T-helper 2 cell treated with Interferon-gamma antibody and Interleukin-4, amounts not matched to agents 5 μg/mL and 100 μg/mL, for 36 hours (primary cell): ENCODE measurements around the gene HM13.
A peak's percentile ranks its signal among the peaks of the same experiment; 100 is the strongest.
"Not testable (repeated sequence)": the region's sequence is repeated elsewhere in the genome, so short reads cannot be mapped to it uniquely, and the experiment has no call there.

ENCODE experiments used
- DNase-seq: peaks from one replicate; pipeline ENCODE4 v3.0.0; 2021; ENCODE audit warnings: low spot score
- H3K27ac Mint-ChIP-seq: one replicate; pipeline ENCODE4 v1.8.0; 2021; ENCODE audit warnings: mild to moderate bottlenecking, mixed read lengths
- H3K27me3 Mint-ChIP-seq: one replicate; pipeline ENCODE4 v1.8.0; 2021; ENCODE audit warnings: low read depth, mixed read lengths
- H3K36me3 Mint-ChIP-seq: one replicate; pipeline ENCODE4 v1.8.0; 2021; ENCODE audit warnings: low read depth, mixed read lengths
- H3K4me1 Mint-ChIP-seq: one replicate; pipeline ENCODE4 v1.8.0; 2021; ENCODE audit warnings: low read depth, mixed read lengths
- H3K4me3 Mint-ChIP-seq: one replicate; pipeline ENCODE4 v1.8.0; 2022; ENCODE audit warnings: mild to moderate bottlenecking, moderate library complexity, mixed read lengths
- H3K9me3 Mint-ChIP-seq: one replicate; pipeline ENCODE4 v1.8.0; 2021; ENCODE audit warnings: mixed read lengths

HM13 gene

GRCh38 chr20:31514154-31515071 lies at the start of gene HM13:
HM13 (plus strand) TSS chr20:31514442; CDS start chr20:31514552, 110 bp downstream.
- peaks cover 4% of the 10 kb centered on the region for H3K36me3 Mint-ChIP-seq
- H3K27me3 Mint-ChIP-seq, result no peaks in the 10 kb centered on the region
- peaks cover 8% of the 10 kb centered on the region for H3K4me1 Mint-ChIP-seq
- peak within 1 kb of the TSS; percentile 77 for H3K27ac Mint-ChIP-seq
- H3K4me3 Mint-ChIP-seq, result peak within 1 kb of the TSS; percentile 73
- peak; percentile 88 for DNase-seq
- no peaks in the 10 kb centered on the region for H3K9me3 Mint-ChIP-seq

- H3K9me3 Mint-ChIP-seq, H3K36me3 Mint-ChIP-seq, H3K4me1 Mint-ChIP-seq, DNase-seq, H3K27ac Mint-ChIP-seq, H3K4me3 Mint-ChIP-seq: not testable (repeated sequence)
- peaks cover 21% of the 10 kb centered on the region for H3K27me3 Mint-ChIP-seq
Observed at GRCh38 chr20:31470946-31471345, 43.3 kb upstream of the HM13 start.

GRCh38 chr20:31472395-31473330 lies 41.6 kb upstream of the HM13 start:
- Mint-ChIP-seq H3K4me1 (no peaks in the 10 kb centered on the region), H3K27me3 (peaks cover 38% of the 10 kb centered on the region), H3K9me3 (no peaks in the 10 kb centered on the region), H3K36me3 (no peaks in the 10 kb centered on the region), H3K27ac (no peak overlapping the region), H3K4me3 (no peak overlapping the region)
- no peak for DNase-seq

- Mint-ChIP-seq H3K36me3 (no peaks in the 10 kb centered on the region), H3K27me3 (peaks cover 40% of the 10 kb centered on the region), H3K4me1 (no peaks in the 10 kb centered on the region), H3K4me3 (no peak overlapping the region), H3K27ac (no peak overlapping the region), H3K9me3 (no peaks in the 10 kb centered on the region)
- no peak for DNase-seq
Observed at GRCh38 chr20:31473331-31474096, 40.7 kb upstream of the HM13 start.

GRCh38 chr20:31474097-31474436 lies 40.2 kb upstream of the HM13 start:
- Mint-ChIP-seq H3K9me3 (no peaks in the 10 kb centered on the region), H3K4me1 (no peaks in the 10 kb centered on the region), H3K27ac (no peak overlapping the region), H3K4me3 (no peak overlapping the region), H3K36me3 (no peaks in the 10 kb centered on the region), H3K27me3 (peaks cover 40% of the 10 kb centered on the region)
- DNase-seq, result no peak

GRCh38 chr20:31474758-31475427 lies 39.3 kb upstream of the HM13 start, which contains the start of the genes DEFB124 and REM1:
DEFB124 (minus strand) TSS chr20:31475127; CDS start chr20:31473013, 2,114 bp downstream.
REM1 (plus strand) TSS chr20:31475288; CDS start chr20:31476446, 1,158 bp downstream.
- H3K4me1 Mint-ChIP-seq, result no peaks in the 10 kb centered on the region
- H3K27ac Mint-ChIP-seq, result no peak within 1 kb of the TSS
- H3K4me3 Mint-ChIP-seq, result no peak within 1 kb of the TSS
- no peak for DNase-seq
- H3K36me3 Mint-ChIP-seq, result no peaks in the 10 kb centered on the region
- no peaks in the 10 kb centered on the region for H3K9me3 Mint-ChIP-seq
- H3K27me3 Mint-ChIP-seq, result peaks cover 40% of the 10 kb centered on the region

GRCh38 chr20:31475472-31476293 lies 38.6 kb upstream of the HM13 start:
- peaks cover 40% of the 10 kb centered on the region for H3K27me3 Mint-ChIP-seq
- no peaks in the 10 kb centered on the region for H3K4me1 Mint-ChIP-seq
- H3K27ac Mint-ChIP-seq, result no peak overlapping the region
- DNase-seq, result no peak
- no peak overlapping the region for H3K4me3 Mint-ChIP-seq
- H3K9me3 Mint-ChIP-seq, result no peaks in the 10 kb centered on the region
- no peaks in the 10 kb centered on the region for H3K36me3 Mint-ChIP-seq

- Mint-ChIP-seq H3K9me3 (no peaks in the 10 kb centered on the region), H3K27ac (no peak overlapping the region), H3K27me3 (peaks cover 40% of the 10 kb centered on the region), H3K4me3 (no peak overlapping the region), H3K4me1 (no peaks in the 10 kb centered on the region), H3K36me3 (no peaks in the 10 kb centered on the region)
- DNase-seq, result no peak
Observed at GRCh38 chr20:31476294-31476585, 38.0 kb upstream of the HM13 start.

GRCh38 chr20:31476643-31477215 lies 37.5 kb upstream of the HM13 start:
- Mint-ChIP-seq H3K27me3 (peaks cover 40% of the 10 kb centered on the region), H3K36me3 (no peaks in the 10 kb centered on the region), H3K27ac (no peak overlapping the region), H3K4me3 (no peak overlapping the region), H3K4me1 (no peaks in the 10 kb centered on the region), H3K9me3 (no peaks in the 10 kb centered on the region)
- DNase-seq, result no peak

GRCh38 chr20:31484001-31484400 lies 30.2 kb upstream of the HM13 start:
- Mint-ChIP-seq H3K27me3 (peaks cover 11% of the 10 kb centered on the region), H3K4me3 (no peak overlapping the region), H3K9me3 (no peaks in the 10 kb centered on the region), H3K4me1 (no peaks in the 10 kb centered on the region), H3K27ac (no peak overlapping the region), H3K36me3 (no peaks in the 10 kb centered on the region)
- no peak for DNase-seq

GRCh38 chr20:31485450-31486339 lies 28.5 kb upstream of the HM13 start:
- Mint-ChIP-seq H3K27ac (no peak overlapping the region), H3K9me3 (no peaks in the 10 kb centered on the region), H3K4me1 (no peaks in the 10 kb centered on the region), H3K27me3 (peaks cover 14% of the 10 kb centered on the region), H3K36me3 (no peaks in the 10 kb centered on the region), H3K4me3 (no peak overlapping the region)
- no peak for DNase-seq

GRCh38 chr20:31488115-31488514 lies 26.1 kb upstream of the HM13 start:
- Mint-ChIP-seq H3K9me3 (no peaks in the 10 kb centered on the region), H3K4me1 (no peaks in the 10 kb centered on the region), H3K27ac (no peak overlapping the region), H3K27me3 (peaks cover 14% of the 10 kb centered on the region), H3K36me3 (no peaks in the 10 kb centered on the region), H3K4me3 (no peak overlapping the region)
- DNase-seq, result no peak
